A549 (cell line): ENCODE data around the gene SMTN.

ENCODE experiments used
- CEBPB ChIP-seq, 2 experiments: fragments of >200 bp in 1 of 2; sonication (Bioruptor Twin) in 1 of 2; formaldehyde crosslinking in 1 of 2; IDR thresholded peaks; 2 replicates each; pipeline ENCODE4 v1.6.1; 2012 to 2016
- CTCF ChIP-seq: fragments of >200 bp; sonication (Bioruptor Twin); formaldehyde crosslinking; IDR thresholded peaks from 3 replicates; pipeline ENCODE4 v1.5.1; 2016
- NR3C1 ChIP-seq: fragments of >200 bp; sonication (Bioruptor Twin); formaldehyde crosslinking; IDR thresholded peaks from 3 replicates; pipeline ENCODE4 v1.6.1; 2017
- POLR2A ChIP-seq: IDR thresholded peaks from 2 replicates; pipeline ENCODE4 v1.6.1; 2012; ENCODE audit warnings: mild to moderate bottlenecking, low read length

DNA sequence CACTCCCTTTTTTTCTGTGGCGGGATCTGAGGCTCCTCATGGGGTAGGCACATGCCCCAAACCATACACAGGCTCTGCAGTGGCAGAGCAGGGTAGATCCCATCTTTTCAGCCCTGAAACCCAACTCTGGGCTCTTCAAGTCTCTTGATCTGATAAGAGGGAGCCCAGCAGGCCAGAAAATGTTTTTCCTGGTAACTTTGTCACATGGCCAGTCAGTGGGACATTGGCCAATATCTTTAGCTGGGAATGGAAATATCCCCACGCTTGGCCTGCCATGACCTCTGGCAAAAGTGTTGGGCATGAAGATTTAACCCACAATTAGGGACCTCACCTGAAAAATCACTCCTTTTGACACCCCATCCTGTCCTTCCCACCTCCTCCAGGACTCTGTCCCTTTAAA, 49.8 kb downstream of the SMTN start:
- TF ChIP-seq POLR2A (no peak), NR3C1 (no peak), CTCF (no peak), CEBPB (IDR thresholded peaks at IDR 0.05) (no peak)
